Activated CD4-positive, alpha-beta T cell treated with anti-CD3 and anti-CD28 coated beads, Interleukin-2, amount 50 U/mL, for 16 hours (primary cell): ENCODE results near the gene SHC2.
"Not testable (repeated sequence)": the region's sequence is repeated elsewhere in the genome, so short reads cannot be mapped to it uniquely, and the experiment has no call there.

Source experiments
- DNase-seq: peaks from one replicate; pipeline ENCODE4 v3.0.0-alpha.2; 2020

SHC2 gene

DNA sequence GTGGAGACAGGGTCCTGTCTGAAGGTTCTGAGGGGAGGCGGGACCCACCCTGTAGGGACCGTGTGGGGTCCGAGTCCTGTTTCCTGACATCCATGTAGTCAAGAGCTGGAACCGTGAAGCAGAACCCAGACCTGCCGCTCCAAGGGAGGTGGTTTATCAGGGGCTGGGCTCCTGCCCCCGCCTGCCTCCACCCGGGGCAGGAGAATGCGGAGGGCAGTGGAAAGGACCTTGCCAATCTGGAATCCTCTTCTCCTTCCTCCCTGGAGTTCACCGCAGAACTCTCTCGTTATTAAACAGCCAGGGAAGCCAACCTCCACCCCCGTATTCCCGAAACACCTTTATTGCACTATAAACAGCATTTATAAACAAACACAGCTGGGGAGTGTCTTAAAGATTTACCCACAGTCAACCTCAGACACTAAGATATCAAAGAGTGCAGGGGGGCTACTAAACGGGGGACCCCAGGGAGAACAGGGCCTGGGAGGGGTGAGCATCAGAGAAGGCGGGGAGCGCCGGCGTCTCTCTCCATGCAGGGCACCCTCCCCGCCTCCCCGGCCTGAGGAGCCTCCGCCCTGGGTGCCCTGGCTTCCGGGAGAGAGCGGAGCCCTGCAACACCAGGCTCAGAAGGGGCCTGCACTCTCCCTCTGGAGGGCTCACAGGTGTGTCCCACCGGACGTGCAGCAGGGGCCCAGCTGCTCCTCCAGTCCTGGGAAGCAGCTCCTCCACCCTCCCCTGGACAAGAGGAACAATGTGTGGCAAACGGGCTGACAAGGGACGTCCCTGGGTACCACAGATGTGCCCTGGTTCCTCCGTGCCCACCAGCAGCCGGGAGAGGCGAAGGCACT lies 55.5 kb downstream of the SHC2 start:
- no peak for DNase-seq

DNA sequence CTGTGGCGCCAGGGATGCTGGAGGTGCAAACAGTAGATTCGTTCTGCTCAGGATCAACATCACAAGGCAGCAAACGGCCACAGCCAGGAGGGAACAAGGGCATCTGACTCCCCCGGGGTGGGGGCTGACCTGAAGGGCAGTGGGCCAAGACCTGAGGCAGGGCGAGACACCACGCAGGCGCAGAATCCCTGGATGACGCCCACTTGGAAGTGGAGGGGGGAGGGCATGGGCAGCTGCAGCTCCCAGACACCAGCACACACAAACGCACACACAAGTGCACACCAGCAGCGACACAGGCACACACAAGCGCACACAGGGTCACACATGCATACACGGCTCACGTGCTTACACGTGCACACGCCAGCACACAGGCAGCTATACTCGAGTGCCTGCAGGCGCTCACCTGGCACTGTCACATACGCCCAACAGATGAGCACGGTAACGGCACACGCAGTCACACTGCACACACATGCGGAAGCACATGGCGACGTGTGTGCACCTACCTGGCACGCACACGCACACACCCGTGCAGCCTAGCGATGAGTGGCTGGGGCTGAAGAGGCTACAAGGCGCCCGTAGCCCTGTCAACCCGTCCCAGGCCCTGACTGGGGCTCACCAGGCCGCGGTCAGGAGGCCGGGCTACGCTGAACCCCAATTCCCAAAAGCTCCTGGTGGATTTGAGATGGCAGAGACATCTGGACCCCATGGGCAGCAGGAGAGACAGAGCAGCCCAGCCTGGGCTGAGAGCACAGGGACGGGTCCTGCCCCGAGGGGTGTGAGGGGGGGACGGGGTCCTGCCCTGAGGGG lies 57.4 kb downstream of the SHC2 start:
- no peak for DNase-seq

DNA sequence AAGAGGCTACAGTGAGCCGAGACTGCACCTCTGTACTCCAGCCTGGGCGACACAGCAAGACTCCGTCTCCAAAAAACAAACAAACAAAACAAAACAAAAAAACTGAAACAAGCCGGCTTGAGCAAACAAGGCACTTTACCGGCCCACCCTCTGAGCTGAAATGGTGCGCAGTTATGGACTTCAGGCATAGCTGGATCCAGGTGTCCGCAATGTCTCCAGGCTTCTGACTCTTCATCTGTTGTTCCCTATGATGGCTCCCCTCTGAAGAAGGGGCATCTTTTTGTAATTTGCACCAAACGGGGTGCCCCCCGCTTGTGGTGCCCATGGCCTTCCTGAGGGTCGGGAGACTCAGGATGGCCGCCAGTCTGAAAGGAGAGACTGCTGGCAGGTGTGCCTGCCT lies 58.0 kb downstream of the SHC2 start:
- DNase-seq: no peak

DNA sequence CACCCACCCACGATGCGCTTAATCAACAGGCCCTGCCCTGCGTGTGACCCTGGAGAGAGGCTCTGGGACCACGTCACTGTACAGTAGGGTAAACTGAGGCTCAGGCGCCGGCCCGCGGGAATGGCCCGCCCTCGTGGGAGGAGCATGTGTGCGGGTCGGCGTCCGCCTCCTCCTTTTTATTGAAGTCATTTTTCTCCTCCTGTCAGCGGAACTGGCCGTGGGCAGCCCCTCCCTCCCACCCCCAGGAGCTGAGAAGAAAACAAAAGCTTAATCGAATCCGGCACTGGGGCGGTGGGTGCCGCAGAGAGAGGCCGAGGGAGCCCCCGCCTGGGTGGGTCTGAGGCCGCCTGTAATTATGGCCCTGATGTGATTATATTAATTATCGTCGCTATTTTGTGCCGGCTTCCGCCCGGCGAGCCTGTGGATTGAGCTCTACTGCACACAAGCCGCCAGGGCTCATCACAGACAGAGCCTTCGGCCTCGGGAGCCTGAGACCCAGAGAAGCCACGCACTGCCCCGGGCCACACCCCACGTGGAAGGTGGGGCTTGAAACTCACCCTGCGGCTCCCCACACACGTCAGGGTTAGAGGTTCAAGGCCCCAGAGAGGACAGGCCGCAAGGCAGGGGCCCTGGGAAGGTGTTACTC lies 58.8 kb downstream of the SHC2 start:
- no peak for DNase-seq

GRCh38 chr19:400976-401865 lies 59.6 kb downstream of the SHC2 start:
- DNase-seq: no peak

DNA sequence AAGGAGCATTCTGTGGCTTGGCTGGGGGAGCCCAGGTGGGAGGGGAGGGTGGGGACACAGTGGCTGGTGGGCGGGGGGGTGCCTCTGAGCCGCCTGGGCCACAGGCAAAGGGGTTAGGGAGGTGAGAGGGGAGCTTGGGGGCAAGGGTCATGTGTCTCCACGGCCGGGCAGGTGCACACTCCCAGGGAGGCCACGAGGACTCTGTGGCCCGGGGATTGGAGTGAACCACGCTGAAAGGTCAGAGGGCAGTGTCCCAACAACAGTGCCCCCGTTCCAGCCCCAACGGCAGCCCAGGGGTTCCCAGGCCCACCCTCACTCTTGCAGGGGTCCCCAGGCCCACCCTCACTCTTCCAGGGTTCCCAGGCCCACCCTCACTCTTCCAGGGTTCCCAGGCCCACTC lies 61.5 kb downstream of the SHC2 start:
- no peak for DNase-seq

DNA sequence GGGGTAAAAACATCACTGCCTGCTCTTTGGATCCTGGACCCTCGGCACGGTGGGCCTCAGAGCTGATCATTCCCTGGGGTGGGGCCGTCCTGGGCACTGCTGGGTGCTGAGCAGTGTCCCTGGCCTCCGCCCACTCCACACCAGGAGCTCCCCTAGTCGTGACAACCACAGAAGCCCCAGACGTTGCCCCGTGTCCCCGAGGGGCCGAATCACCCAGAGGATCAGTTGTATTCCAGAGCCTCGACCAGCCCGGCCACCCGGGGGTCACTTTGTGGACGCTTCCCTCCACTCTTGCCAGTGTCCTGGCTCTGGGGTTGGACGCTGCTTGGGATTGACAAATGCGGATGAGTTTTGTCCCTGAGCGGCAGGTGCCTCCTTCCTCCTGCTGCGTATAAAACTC lies 62.1 kb downstream of the SHC2 start:
- DNase-seq: no peak

GRCh38 chr19:397941-398706 lies 62.7 kb downstream of the SHC2 start:
- DNase-seq: no peak

GRCh38 chr19:397321-397720 lies 63.5 kb downstream of the SHC2 start:
- DNase-seq: no peak

- no peak for DNase-seq
These were observed 65.4 kb downstream of the SHC2 start for GRCh38 chr19:395467-395866.

DNA sequence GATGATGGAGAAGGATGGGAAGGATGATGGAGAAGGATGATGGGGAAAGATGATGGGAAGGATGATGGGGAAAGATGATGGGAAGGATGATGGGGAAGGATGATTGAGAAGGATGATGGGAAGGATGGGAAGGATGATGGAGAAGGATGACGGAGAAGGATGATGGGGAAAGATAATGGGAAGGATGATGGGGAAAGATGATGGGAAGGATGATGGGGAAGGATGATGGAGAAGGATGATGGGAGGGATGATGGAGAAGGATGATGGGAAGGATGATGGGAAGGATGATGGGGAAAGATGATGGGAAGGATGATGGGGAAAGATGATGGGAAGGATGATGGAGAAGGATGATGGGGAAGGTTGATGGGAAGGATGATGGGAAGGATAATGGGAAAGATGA lies 66.0 kb downstream of the SHC2 start:
- not testable (repeated sequence) for DNase-seq

GRCh38 chr19:393560-393959 lies 67.3 kb downstream of the SHC2 start:
- DNase-seq: not testable (repeated sequence)

DNA sequence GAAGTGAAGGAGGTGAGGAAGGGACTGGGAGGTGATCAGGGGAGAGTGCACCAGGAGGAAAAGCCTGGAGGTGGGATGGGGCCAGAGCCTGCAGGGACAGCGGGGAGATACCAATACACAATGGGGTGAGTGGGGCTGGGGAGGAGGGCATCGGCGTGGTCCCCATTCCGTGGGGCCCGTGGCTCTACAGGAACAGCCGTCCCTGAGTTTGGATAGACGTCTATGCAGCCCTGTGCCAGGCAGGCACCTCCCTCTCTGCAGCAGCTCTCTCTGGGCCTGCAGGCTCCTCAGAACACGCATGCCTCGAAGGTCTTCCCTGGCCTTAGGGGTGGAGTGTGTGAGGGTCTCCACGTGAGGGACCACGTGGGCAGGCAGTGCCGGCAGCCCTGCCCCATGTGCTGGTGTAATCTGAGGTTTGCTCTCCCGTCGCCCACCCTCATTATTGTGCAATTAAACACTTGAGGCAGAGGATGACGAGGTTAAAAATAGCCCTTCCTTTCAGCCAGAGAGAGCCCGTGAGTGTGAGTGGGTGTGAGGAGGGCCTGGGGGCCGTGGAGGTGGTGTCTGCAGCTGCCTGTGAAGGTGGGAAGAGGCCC lies 68.4 kb downstream of the SHC2 start:
- DNase-seq: no peak

GRCh38 chr19:391726-392374 lies 69.0 kb downstream of the SHC2 start:
- no peak for DNase-seq

DNA sequence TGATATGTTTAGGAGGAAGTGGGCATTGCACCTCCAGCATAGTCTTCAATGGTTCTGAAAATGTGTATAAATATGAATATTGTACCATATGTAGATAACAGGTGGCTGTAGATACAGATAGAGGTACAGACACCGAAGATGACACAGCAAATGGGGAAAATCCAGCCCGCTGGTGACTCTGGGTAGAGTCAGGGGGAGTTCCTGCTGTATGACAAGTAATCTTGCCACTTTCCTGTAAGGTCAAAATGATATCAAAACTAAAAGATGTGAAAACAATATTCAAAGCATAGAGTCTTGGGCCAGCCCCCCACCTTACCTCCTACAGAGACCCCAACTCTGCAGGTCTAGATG lies 69.7 kb downstream of the SHC2 start:
- no peak for DNase-seq

- no peak for DNase-seq
These were observed 70.2 kb downstream of the SHC2 start for GRCh38 chr19:390386-391206.

DNA sequence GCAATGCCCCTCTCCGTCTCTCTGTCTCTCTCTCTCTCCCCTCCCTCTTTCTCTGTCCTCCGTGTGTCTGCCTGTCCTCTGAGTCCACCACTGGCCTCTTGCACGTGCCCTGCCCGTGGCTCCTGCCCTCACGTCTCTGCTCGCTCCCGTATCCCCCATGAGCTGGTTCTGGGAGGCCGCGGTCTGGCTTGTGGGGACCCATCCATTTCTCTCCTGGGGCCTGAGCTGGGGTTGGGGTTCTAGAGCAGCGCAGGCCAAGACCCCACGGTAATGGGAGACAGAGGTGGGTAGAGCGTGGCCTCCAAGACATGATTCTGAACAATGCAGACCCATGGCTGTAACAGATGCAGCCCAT lies 70.9 kb downstream of the SHC2 start:
- DNase-seq: no peak

GRCh38 chr19:389255-389934 lies 71.4 kb downstream of the SHC2 start:
- DNase-seq: no peak

DNA sequence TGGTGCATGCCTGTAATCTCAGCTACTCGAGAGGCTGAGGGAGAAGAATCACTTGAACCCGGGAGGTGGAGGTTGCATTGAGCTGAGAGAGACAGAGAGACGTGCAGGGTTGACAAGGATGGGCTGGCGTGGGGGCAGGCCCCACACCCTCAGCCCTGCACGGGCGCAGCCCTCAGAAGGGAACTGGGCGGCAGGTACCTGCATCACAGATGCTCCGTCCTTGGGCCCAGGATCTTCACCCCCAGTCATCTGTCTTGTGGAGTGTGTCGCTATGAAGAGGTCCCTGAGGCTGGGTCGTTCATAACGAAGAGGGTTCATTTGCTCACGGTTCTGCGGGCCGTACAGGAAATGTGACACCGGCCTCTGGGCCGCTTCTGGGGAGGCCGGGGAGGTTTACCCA lies 72.1 kb downstream of the SHC2 start:
- no peak for DNase-seq

- DNase-seq: no peak
These were observed 73.1 kb downstream of the SHC2 start for GRCh38 chr19:387777-388176.
